Sigmoid colon (tissue), 7 donors: Measurements from ENCODE around the gene ABCA1. TPM values are rescaled to one million over a fixed set of nuclear protein-coding genes. Genes with fewer than 3 reads are reported as not detected.
A peak's percentile ranks its signal among the peaks of the same experiment; 100 is the strongest.
"Not testable (repeated sequence)": the region's sequence is repeated elsewhere in the genome, so short reads cannot be mapped to it uniquely, and the experiment has no call there.

Experiments
- DNase-seq: peaks from one replicate; pipeline ENCODE4 v3.0.0-alpha.2; 2019
- H3K27ac ChIP-seq, 4 donors: fragments of 200-600 bp; sonication (generic); one replicate each; pipeline ENCODE4 v1.5.1; 2016 to 2019; ENCODE audit warnings: mild to moderate bottlenecking in 1 of 4
- H3K27me3 ChIP-seq, 3 donors: fragments of 200-600 bp; sonication (generic); one replicate each; pipeline ENCODE4 v1.5.1; 2019; ENCODE audit warnings: mild to moderate bottlenecking in 1 of 3
- H3K36me3 ChIP-seq, 4 donors: fragments of 200-600 bp; sonication (generic); one replicate each; pipeline ENCODE4 v1.5.1; 2016 to 2019
- H3K4me1 ChIP-seq, 4 donors: fragments of 200-600 bp; sonication (generic); one replicate each; pipeline ENCODE4 v1.5.1; 2017 to 2019
- H3K4me3 ChIP-seq, 4 donors: fragments of 200-600 bp; sonication (generic); one replicate each; pipeline ENCODE4 v1.5.1; 2017 to 2019; ENCODE audit warnings: mild to moderate bottlenecking in 2 of 4, moderate library complexity in 1 of 4
- H3K9me3 ChIP-seq, 4 donors: fragments of 200-600 bp in 3 of 4; sonication (generic) in 3 of 4; one replicate each; pipeline versions ENCODE4 v1.5.1 to v1.6.1; 2013 to 2019
- CTCF ChIP-seq, 4 experiments: fragments of 450-650 bp in 3 of 4; fragments of 200-600 bp in 1 of 4; IDR thresholded peaks; one replicate each; pipeline ENCODE4 v1.5.1; 2016 to 2019; ENCODE audit warnings: antibody characterized with exemption in 4 of 4, mild to moderate bottlenecking in 3 of 4, moderate library complexity in 2 of 4
- EP300 ChIP-seq, 4 donors: sonication (generic); formaldehyde crosslinking; IDR thresholded peaks; one replicate each; pipeline ENCODE4 v1.6.1; 2017; ENCODE audit warnings: antibody characterized with exemption in 4 of 4
- POLR2A ChIP-seq, 2 donors: fragments of 450-650 bp; IDR thresholded peaks; one replicate each; pipeline ENCODE4 v1.6.1; 2016; ENCODE audit warnings: antibody characterized with exemption in 2 of 2, mild to moderate bottlenecking in 2 of 2, moderate library complexity in 2 of 2
- POLR2AphosphoS5 ChIP-seq, 4 donors: sonication (generic); formaldehyde crosslinking; IDR thresholded peaks; one replicate each; pipeline ENCODE4 v1.6.1; 2017; ENCODE audit warnings: antibody characterized with exemption in 4 of 4
- WGBS, 2 donors: extraction: QIAGEN DNeasy Blood & Tissue Kit; methylation state at CpG; one replicate each; pipeline ENCODE4 v1.1.7; 2013; 5-methylcytosine and 5-hydroxymethylcytosine counted together
- intact Hi-C: fragments of 100-400 bp; cut with DNase I; formaldehyde crosslinking; loops from one replicate; pipeline ENCODE4 v1.15.1; 2023
- polyA plus RNA-seq, 3 donors: library from polyadenylated mRNA; stranded (reverse); fragments of 200-250 nt; gene quantifications; one replicate each; pipeline ENCODE4 v1.2.3, GENCODE V29; 2013
- total RNA-seq, 4 donors: library from RNA; depleted of rRNA; stranded (reverse); fragments of >200 nt; gene quantifications; one replicate each; pipeline ENCODE4 v1.1.0, GENCODE V29; 2016
- donor health status: healthy with polysubstance abuse.
- donor health status: Bipolar disorder and iron deficiency.
- donor health status: healthy.

Gene ABCA1
- total and polyA plus RNA-seq, 7 donors = 2.4 to 110 (median 76.7) TPM

- TF ChIP-seq EP300 (IDR thresholded peaks at IDR 0.05) (no peak), POLR2A (IDR thresholded peaks at IDR 0.05) (no peak), CTCF (IDR thresholded peaks at IDR 0.05) (no peak), POLR2AphosphoS5 (IDR thresholded peaks at IDR 0.05) (no peak)
- 26 to 68% methylated on average over 3 of the region's 3 CpGs for WGBS, 2 donors
- Histone ChIP-seq H3K36me3 (no peaks in the 10 kb centered on the region), H3K9me3 (no peaks in the 10 kb centered on the region), H3K4me1 (peaks cover 0 to 15% (median 10%) of the 10 kb centered on the region in 4 donors), H3K27ac (no peak overlapping the region), H3K27me3 (no peaks in the 10 kb centered on the region), H3K4me3 (no peak overlapping the region)
- no peak for DNase-seq
- intact Hi-C loops = no loop called here
These were observed 20.3 kb upstream of the ABCA1 start for GRCh38 chr9:104948277-104948676.

- no peaks in the 10 kb centered on the region for H3K9me3 ChIP-seq
- H3K27ac ChIP-seq = no peak overlapping the region
- peaks cover 0 to 14% (median 2%) of the 10 kb centered on the region in 4 donors for H3K4me1 ChIP-seq
- no peaks in the 10 kb centered on the region for H3K27me3 ChIP-seq
- 67 to 74% methylated on average over 3 of the region's 3 CpGs for WGBS, 2 donors
- no peak overlapping the region for H3K4me3 ChIP-seq
- no peak for TF ChIP-seq CTCF (IDR thresholded peaks at IDR 0.05)
- no peak for TF ChIP-seq POLR2AphosphoS5 (IDR thresholded peaks at IDR 0.05)
- no peak for TF ChIP-seq EP300 (IDR thresholded peaks at IDR 0.05)
- TF ChIP-seq POLR2A (IDR thresholded peaks at IDR 0.05) = no peak
- no peaks in the 10 kb centered on the region for H3K36me3 ChIP-seq
- DNase-seq = no peak
- intact Hi-C loops = no loop called here
These were observed 16.9 kb upstream of the ABCA1 start for GRCh38 chr9:104944871-104945270.

GRCh38 chr9:104944356-104944755 lies 16.4 kb upstream of the ABCA1 start:
- no peak for TF ChIP-seq EP300 (IDR thresholded peaks at IDR 0.05)
- no peak for TF ChIP-seq CTCF (IDR thresholded peaks at IDR 0.05)
- no peak for TF ChIP-seq POLR2A (IDR thresholded peaks at IDR 0.05)
- no peak for TF ChIP-seq POLR2AphosphoS5 (IDR thresholded peaks at IDR 0.05)
- no peaks in the 10 kb centered on the region for H3K9me3 ChIP-seq
- H3K4me3 ChIP-seq = no peak overlapping the region
- WGBS, 2 donors = 84 to 89% methylated on average over 2 of the region's 2 CpGs
- no peaks in the 10 kb centered on the region for H3K36me3 ChIP-seq
- H3K27ac ChIP-seq = no peak overlapping the region
- no peak for DNase-seq
- intact Hi-C loops = no loop called here
- no peaks in the 10 kb centered on the region for H3K27me3 ChIP-seq
- H3K4me1 ChIP-seq = peaks cover 0 to 14% (median 2%) of the 10 kb centered on the region in 4 donors

GRCh38 chr9:104941597-104941996 lies 13.6 kb upstream of the ABCA1 start:
- DNase-seq = no peak
- Histone ChIP-seq H3K27me3 (no peaks in the 10 kb centered on the region), H3K27ac (no peak overlapping the region), H3K36me3 (no peaks in the 10 kb centered on the region), H3K9me3 (no peaks in the 10 kb centered on the region), H3K4me3 (no peak overlapping the region), H3K4me1 (peaks cover 0 to 22% (median 9%) of the 10 kb centered on the region in 4 donors)
- TF ChIP-seq EP300 (IDR thresholded peaks at IDR 0.05) (no peak), POLR2A (IDR thresholded peaks at IDR 0.05) (no peak), POLR2AphosphoS5 (IDR thresholded peaks at IDR 0.05) (no peak), CTCF (IDR thresholded peaks at IDR 0.05) (no peak)
- whole genome bisulfite sequencing, 2 donors = 50 to 53% methylated on average over 1 of the region's 1 CpG
- intact Hi-C loops = no loop called here

- H3K4me3 ChIP-seq = no peak overlapping the region
- DNase-seq = no peak
- H3K36me3 ChIP-seq = no peaks in the 10 kb centered on the region
- no peak for TF ChIP-seq CTCF (IDR thresholded peaks at IDR 0.05)
- TF ChIP-seq POLR2AphosphoS5 (IDR thresholded peaks at IDR 0.05) = peak; percentile 79 to 94 (median 86)
- TF ChIP-seq EP300 (IDR thresholded peaks at IDR 0.05) = peak in 2 of 4 donors; percentile 54 to 64
- no peaks in the 10 kb centered on the region for H3K27me3 ChIP-seq
- WGBS, 2 donors = 77 to 95% methylated on average over 3 of the region's 3 CpGs
- intact Hi-C loops = no loop called here
- no peaks in the 10 kb centered on the region for H3K9me3 ChIP-seq
- H3K27ac ChIP-seq = peak overlapping the region in 3 of 4 donors; percentile 71 to 75 (median 74)
- H3K4me1 ChIP-seq = peaks cover 0 to 39% (median 25%) of the 10 kb centered on the region in 4 donors
These were observed 8.3 kb upstream of the ABCA1 start for GRCh38 chr9:104936291-104936690.

- DNase-seq = peak; percentile 78
- peaks cover 0 to 31% (median 25%) of the 10 kb centered on the region in 4 donors for H3K4me1 ChIP-seq
These were observed 7.5 kb upstream of the ABCA1 start for GRCh38 chr9:104935501-104935810.

More at GRCh38 chr9:104935501-104935810, 7.5 kb upstream of the ABCA1 start:
- 74 to 82% methylated on average over 7 of the region's 7 CpGs for WGBS, 2 donors
- H3K27me3 ChIP-seq, H3K36me3 ChIP-seq, H3K9me3 ChIP-seq, intact Hi-C loops, H3K4me3 ChIP-seq: not testable (repeated sequence)
- peak overlapping the region; percentile 11 to 75 (median 72) for H3K27ac ChIP-seq
